Measurements from ENCODE around the gene RAB7B.

The RAB7B gene

DNA sequence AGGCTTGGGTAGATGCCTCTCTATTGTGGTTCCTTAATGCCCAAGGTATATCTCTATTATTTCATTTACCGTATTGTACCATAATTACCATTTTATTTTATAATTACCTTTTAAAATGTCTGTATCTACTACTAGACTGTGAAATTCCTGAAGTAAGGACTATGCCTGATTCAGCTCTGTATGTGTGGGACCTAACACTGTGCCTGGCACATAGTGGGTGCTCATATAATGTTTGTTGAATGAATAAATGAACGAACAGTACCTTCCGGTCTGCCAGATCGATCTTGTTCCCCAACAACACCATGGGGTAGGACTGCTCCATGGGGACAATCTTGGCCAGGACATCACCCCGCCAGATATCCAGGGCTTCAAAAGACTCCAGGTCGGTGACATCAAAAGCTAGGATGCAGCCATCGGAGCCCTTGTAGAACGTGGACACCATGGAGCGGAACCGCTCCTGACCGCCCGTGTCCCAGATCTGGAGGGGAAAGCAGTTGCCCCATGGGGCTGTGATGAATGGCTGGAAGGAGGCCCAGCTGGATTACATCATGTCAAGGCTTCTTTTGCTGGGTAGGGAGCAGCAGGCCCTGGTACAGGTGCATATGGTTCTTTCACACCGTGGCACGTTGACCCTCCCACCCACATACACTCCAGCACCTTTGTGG is 10.8 kb downstream of the RAB7B start:
- no peaks in the 10 kb centered on the region for H3K79me2 ChIP-seq (ENCODE audit: insufficient read depth, low read length)
- no peaks in the 10 kb centered on the region for H3K9me3 ChIP-seq (ENCODE audit: insufficient read depth, low read length)
- no peak overlapping the region for H3K4me2 ChIP-seq (ENCODE audit: low read depth, low read length, poor library complexity, severe bottlenecking)
- H2AFZ ChIP-seq (ENCODE audit: low read depth, low read length, severe bottlenecking) = no peak overlapping the region
- H3K27me3 ChIP-seq (ENCODE audit: low read length) = no peaks in the 10 kb centered on the region
- no peaks in the 10 kb centered on the region for H4K20me1 ChIP-seq (ENCODE audit: low read depth, low read length)
- no peaks in the 10 kb centered on the region for H3F3A ChIP-seq (ENCODE audit: insufficient read depth)
- H3K9ac ChIP-seq (ENCODE audit: low read length) = no peak overlapping the region
- H3K4me3 ChIP-seq (ENCODE audit: insufficient read depth, low read length, poor library complexity, severe bottlenecking) = no peak overlapping the region
- H3K9me2 ChIP-seq (replicated peaks; ENCODE audit: insufficient read depth, low read length) = no peaks in the 10 kb centered on the region
- no peaks in the 10 kb centered on the region for H3K36me3 ChIP-seq (ENCODE audit: low read length)
- no peak overlapping the region for H3K27ac ChIP-seq (ENCODE audit: low read depth, low read length)
- TF ChIP-seq EZH2phosphoT487 (conservative IDR thresholded peaks at IDR 0.05; ENCODE audit: low read length) (no peak), CTCF (IDR thresholded peaks at IDR 0.05; ENCODE audit: insufficient read depth, low read length, poor library complexity, severe bottlenecking) (no peak)

- Histone ChIP-seq H3K27me3 (ENCODE audit: low read length) (no peaks in the 10 kb centered on the region), H3K9ac (ENCODE audit: low read length) (no peak overlapping the region), H3F3A (ENCODE audit: insufficient read depth) (no peaks in the 10 kb centered on the region), H3K36me3 (ENCODE audit: low read length) (no peaks in the 10 kb centered on the region), H3K4me3 (ENCODE audit: insufficient read depth, low read length, poor library complexity, severe bottlenecking) (no peak overlapping the region), H2AFZ (ENCODE audit: low read depth, low read length, severe bottlenecking) (no peak overlapping the region), H3K27ac (ENCODE audit: low read depth, low read length) (no peak overlapping the region), H3K9me3 (ENCODE audit: insufficient read depth, low read length) (no peaks in the 10 kb centered on the region), H3K79me2 (ENCODE audit: insufficient read depth, low read length) (no peaks in the 10 kb centered on the region), H4K20me1 (ENCODE audit: low read depth, low read length) (no peaks in the 10 kb centered on the region), H3K9me2 (replicated peaks; ENCODE audit: insufficient read depth, low read length) (no peaks in the 10 kb centered on the region), H3K4me2 (ENCODE audit: low read depth, low read length, poor library complexity, severe bottlenecking) (no peak overlapping the region)
- no peak for TF ChIP-seq CTCF (IDR thresholded peaks at IDR 0.05; ENCODE audit: insufficient read depth, low read length, poor library complexity, severe bottlenecking)
- no peak for TF ChIP-seq EZH2phosphoT487 (conservative IDR thresholded peaks at IDR 0.05; ENCODE audit: low read length)
These were observed 12.0 kb downstream of the RAB7B start for GRCh38 chr1:205991237-205991636.

GRCh38 chr1:205990226-205990625 is 13.0 kb downstream of the RAB7B start:
- TF ChIP-seq EZH2phosphoT487 (conservative IDR thresholded peaks at IDR 0.05; ENCODE audit: low read length) (no peak), CTCF (IDR thresholded peaks at IDR 0.05; ENCODE audit: insufficient read depth, low read length, poor library complexity, severe bottlenecking) (no peak)
- H3K36me3 ChIP-seq (ENCODE audit: low read length) = no peaks in the 10 kb centered on the region
- no peak overlapping the region for H3K9ac ChIP-seq (ENCODE audit: low read length)
- H3K9me3 ChIP-seq (ENCODE audit: insufficient read depth, low read length) = no peaks in the 10 kb centered on the region
- H3K79me2 ChIP-seq (ENCODE audit: insufficient read depth, low read length) = no peaks in the 10 kb centered on the region
- no peak overlapping the region for H2AFZ ChIP-seq (ENCODE audit: low read depth, low read length, severe bottlenecking)
- no peaks in the 10 kb centered on the region for H3K27me3 ChIP-seq (ENCODE audit: low read length)
- no peaks in the 10 kb centered on the region for H3K9me2 ChIP-seq (replicated peaks; ENCODE audit: insufficient read depth, low read length)
- no peaks in the 10 kb centered on the region for H4K20me1 ChIP-seq (ENCODE audit: low read depth, low read length)
- no peak overlapping the region for H3K4me3 ChIP-seq (ENCODE audit: insufficient read depth, low read length, poor library complexity, severe bottlenecking)
- no peak overlapping the region for H3K27ac ChIP-seq (ENCODE audit: low read depth, low read length)
- no peaks in the 10 kb centered on the region for H3F3A ChIP-seq (ENCODE audit: insufficient read depth)
- no peak overlapping the region for H3K4me2 ChIP-seq (ENCODE audit: low read depth, low read length, poor library complexity, severe bottlenecking)
